HG02885 (cell line): ENCODE data around the gene RBM23.

ENCODE experiments used
- ATAC-seq: cut with Tn5 transposase; IDR thresholded peaks from one replicate; pipeline ENCODE4 v1.9.1; 2021; ENCODE audit warnings: mild to moderate bottlenecking; ENCODE audit not compliant: unreplicated experiment, poor library complexity

RBM23 gene

DNA sequence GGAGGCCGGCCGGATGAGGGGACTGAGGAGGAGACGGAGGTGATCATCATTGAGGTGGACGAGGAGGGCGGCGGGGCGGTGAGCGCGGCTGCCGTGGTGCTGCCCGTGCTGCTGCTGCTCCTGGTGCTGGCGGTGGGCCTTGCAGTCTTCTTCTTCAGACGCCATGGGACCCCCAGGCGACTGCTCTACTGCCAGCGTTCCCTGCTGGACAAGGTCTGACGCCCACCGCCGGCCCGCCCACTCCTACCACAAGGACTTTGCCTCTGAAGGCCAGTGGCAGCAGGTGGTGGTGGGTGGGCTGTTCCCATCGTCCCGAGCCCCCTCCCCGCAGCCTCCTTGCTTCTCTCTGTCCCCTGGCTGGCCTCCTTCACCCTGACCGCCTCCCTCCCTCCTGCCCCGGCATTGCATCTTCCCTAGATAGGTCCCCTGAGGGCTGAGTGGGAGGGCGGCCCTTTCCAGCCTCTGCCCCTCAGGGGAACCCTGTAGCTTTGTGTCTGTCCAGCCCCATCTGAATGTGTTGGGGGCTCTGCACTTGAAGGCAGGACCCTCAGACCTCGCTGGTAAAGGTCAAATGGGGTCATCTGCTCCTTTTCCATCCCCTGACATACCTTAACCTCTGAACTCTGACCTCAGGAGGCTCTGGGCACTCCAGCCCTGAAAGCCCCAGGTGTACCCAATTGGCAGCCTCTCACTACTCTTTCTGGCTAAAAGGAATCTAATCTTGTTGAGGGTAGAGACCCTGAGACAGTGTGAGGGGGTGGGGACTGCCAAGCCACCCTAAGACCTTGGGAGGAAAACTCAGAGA is 72.9 kb downstream of the RBM23 start:
- ATAC-seq = no peak

- no peak for ATAC-seq
Measured at GRCh38 chr14:22845103-22845394, 73.9 kb downstream of the RBM23 start.

DNA sequence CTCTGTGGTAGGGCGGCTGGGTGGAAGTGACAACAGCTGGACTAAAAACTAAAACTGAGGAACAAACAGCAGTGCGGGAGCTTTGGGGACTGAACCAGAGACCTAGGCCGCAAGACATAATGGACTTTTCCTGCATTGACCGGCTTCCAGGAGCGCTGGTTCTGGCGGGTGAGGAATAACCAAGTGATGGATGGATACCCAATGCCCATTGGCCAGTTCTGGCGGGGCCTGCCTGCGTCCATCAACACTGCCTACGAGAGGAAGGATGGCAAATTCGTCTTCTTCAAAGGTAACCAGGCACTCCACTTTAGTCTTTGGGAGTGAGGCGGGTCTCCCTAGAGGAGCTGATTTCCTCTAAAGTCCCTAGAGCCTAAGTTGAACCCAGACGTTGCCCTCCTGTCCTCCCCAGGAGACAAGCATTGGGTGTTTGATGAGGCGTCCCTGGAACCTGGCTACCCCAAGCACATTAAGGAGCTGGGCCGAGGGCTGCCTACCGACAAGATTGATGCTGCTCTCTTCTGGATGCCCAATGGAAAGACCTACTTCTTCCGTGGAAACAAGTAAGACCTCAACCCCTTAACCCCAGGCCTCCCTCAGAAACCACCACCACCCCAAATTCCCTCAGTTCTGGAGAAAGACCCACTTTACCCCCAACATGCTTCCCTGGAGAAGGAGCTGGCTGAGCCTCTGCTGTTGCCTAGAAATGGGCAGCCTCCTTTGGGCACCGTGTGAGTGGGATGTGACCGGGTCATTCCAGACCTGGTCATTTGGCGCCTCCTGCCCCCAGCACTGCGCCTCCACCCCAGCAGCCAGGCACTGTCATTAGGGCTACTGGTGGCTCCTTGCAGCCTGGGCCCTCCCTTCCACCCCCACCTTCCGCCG is 74.5 kb downstream of the RBM23 start:
- ATAC-seq = no peak
